Dermis blood vessel endothelial cell (primary cell): ENCODE measurements around the gene ESPNL. TPM values are rescaled to one million over a fixed set of nuclear protein-coding genes. Genes with fewer than 3 reads are reported as not detected.
"Not testable (repeated sequence)": the region's sequence is repeated elsewhere in the genome, so short reads cannot be mapped to it uniquely, and the experiment has no call there.

Experiments used
- DNase-seq: peaks from one replicate; pipeline ENCODE4 v3.0.0; 2010
- total RNA-seq: library from RNA; depleted of rRNA; stranded (reverse); fragments of >200 nt; gene quantifications from 2 replicates; pipeline ENCODE4 v1.2.3, GENCODE V29; 2014

ESPNL gene
- total RNA-seq, 1 donor from 2014 or later: not detected

- DNase-seq: no peak
These were observed 59.6 kb downstream of the ESPNL start for GRCh38 chr2:238159661-238160205.

DNA sequence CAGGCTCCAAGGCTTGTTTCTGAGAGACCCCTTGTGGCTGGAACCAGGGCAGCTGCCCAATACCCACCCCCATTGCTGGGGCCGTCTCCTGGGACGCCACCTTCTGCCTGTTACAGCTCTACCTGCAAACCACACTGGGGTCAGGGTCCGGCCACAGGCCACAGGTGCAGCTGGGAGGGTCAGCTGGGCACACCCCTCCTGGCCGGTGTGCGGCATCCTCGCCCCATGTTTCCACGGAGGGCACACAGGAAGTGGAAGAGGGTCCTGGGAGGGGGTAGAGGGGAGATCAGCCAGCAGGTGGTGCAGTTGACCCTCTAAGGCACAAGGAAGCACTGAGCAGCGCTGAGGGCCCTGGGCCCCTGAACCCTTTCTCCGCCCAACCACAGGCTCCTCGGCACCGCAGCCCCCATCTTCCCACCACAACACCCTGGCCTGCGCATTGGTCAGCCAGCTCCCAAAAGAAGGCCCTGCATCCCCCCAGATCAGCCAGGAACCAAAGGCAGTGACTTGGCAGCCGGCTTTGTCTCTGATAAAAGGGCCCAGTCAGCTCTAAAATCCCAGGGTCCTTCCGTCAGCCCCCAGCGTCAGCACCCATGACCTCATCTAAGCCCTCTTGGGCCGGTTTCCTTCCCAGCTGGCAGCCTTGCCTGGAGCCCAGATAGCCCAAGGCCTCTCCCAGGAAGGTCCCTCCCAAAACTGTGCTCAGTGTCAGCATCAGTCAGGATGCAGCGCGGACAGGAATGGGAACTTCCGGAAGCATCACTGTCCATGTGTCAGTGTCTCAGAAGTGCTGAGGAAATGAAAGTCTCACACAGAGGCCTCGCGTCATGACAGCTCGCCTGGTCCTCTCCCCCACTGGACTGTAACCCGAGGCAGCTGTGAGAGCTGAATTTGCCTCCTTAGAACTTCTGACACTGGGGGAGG is 60.3 kb downstream of the ESPNL start:
- peak; percentile 22 for DNase-seq

- DNase-seq: no peak
These were observed 61.3 kb downstream of the ESPNL start for GRCh38 chr2:238161291-238162051.

DNA sequence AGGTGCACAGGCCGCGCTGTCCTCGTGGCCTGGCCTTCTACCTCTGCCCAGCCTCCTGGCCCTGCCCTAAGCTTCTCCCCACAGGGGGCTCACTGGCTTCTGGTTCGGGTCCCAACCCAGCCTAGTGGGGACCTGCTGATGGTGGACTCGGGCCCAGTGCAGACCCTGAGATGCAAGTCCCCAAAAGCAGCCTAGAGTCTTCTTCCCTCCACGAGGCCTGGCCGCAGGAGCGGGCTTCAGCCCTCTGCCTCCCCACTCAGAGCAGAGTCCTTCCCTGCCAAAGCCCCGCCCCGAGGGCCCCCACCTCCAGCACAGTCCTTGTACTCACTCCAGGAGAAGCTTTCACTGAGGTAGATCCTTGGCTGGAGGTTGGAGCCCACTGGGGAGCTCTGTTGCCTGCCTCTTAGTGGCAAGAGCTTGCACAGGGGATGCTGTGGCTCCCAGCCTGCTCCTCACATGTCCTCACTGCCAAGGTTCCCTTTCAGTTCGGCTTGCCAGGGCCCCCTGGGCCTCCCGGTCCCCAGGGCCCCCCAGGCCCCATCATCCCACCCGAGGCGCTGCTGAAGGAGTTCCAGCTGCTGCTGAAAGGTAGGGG is 62.2 kb downstream of the ESPNL start:
- no peak for DNase-seq

DNA sequence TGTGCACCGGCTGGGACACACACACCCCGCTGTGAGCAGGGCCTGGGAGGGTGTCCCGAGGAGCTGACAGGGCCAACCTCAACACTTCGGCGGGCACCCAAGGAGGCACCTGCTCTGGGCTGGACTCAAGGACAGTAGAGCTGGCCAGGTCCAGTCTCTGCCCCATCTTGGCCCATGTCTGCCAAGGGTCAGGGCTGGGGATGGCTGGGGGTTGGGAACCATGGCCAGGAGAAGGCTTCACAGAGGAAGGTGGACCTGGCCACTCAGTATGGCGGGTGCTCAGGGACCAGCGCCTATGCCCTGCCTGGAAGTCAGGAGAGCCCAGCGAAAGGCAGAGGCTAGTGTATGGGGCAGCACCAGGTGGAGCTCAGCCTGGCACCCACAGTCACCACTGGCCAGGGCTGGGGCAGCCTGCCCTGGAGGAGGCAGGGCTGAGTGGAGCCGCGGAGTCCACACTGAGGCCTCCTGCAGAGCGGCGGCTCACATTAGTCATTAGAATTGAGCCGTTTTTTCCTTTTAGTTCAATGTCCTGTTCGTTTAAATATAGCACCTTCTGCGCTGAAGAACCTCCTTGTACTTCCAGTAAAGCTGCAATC is 62.8 kb downstream of the ESPNL start:
- DNase-seq: no peak

DNA sequence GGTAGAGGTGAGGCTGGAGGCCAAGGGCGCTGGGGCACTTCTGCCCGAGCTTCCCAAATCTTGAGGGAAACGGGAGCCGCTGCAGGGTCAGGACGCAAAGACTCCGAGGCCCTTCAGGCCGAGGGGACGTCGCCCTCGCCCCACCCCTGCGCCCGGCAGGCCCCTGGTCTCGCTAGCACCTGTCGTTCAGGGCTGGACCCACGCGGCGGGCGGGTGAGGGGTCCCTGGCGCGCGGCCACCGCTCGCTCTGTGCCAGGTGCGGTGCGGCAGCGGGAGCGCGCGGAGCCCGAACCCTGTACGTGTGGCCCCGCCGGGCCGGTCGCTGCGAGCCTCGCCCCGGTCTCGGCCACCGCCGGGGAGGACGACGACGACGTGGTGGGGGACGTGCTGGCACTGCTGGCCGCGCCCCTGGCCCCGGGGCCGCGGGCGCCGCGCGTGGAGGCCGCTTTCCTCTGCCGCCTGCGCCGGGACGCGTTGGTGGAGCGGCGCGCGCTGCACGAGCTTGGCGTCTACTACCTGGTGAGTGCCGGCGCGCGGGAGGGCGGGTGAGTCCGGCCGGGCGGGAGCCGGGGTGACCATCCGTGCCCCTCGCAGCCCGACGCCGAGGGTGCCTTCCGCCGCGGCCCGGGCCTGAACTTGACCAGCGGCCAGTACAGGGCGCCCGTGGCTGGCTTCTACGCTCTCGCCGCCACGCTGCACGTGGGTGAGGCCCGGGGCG is 63.5 kb downstream of the ESPNL start:
- no peak for DNase-seq

- no peak for DNase-seq
These were observed 64.8 kb downstream of the ESPNL start for GRCh38 chr2:238164906-238165287.

GRCh38 chr2:238165288-238165921 is 65.3 kb downstream of the ESPNL start:
- DNase-seq: no peak

GRCh38 chr2:238166391-238167343 is 66.5 kb downstream of the ESPNL start:
- no peak for DNase-seq

DNA sequence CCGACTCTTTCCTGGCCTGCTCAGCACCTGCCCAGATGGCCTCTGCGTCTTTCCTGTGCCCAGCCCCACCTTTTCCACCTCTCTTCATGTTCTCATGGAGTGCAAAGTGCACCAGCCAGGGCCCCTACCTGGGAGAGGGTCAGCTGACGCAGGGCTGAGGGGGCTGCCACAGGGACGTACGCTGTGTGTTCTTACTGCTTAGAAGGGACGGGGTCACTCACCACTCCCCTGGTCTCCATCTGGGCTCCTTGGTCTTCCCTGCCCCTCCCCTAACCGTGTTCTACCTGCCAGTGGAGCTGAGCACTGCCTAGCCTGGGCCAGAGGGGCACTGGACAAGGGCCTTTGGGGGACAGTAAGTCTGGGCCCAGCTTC is 67.2 kb downstream of the ESPNL start:
- no peak for DNase-seq

- DNase-seq: no peak
These were observed 67.6 kb downstream of the ESPNL start for GRCh38 chr2:238167761-238168160.

DNA sequence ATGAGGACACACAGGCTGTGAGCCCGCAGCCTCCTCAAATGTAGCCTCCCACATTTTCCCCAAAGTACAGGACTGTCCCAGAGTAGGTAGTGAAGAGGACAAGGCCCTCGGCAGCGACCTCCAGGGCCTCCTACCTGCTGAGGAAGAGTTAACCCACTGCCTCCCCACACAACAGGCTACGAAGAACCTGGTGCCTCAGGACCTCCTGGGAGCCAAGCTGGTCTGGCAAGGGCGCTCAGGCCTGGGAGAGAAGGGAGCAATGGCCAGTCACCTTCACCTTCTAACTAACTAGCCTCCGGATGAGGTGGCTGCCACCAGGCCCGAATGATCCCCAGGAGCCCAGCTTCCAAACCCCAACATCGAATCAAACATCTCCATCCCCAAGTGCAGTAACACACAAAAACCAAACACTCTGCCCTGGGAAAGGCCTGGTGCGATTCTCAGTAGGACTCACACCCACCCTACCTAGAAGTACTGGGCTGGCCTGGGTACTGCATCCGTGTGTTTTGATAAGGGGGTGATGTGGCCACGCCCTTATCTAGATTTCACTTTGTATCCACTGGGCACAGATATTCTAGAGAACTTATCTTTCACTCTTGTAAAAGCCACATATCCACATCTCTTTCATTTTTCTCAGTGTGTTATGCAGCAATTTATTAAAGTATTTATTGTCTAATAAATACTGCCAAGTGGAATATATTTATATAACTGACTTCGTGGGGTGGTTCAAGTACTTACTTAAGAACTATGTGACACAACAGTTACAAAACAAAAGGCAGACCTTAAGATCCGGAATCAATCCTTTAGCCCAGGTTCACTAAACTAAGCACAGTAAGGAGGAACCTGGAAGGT is 68.3 kb downstream of the ESPNL start:
- no peak for DNase-seq

DNA sequence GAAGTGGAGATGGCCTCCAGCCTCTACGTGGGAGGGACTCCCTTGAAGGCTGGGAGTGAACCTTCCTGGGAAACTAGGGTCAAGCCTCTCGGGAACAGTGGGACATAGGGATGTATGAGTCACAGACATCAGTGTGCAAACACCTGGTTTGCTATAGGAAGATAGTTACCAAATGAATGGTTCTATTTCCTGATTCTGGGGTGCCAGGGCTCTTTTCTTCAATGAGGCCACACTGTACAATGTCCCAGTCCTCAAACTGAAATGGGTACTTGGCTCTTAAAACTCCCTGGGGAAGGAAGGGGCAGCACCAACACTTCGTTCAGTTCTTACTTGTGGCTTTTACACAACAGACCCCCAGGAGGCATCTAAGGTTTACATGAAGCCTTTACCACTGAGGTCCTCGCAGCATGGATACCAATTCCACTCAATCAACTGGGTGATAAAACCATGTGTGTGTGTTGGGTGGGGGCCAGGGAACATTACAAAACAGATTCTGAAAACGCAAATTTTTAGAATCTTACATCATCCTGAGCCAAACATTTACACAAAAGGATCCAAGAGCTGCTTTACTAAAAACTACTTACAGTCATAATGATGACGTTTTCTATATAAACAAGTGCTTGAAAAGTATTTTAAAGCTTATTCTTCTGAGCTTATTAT is 69.0 kb downstream of the ESPNL start:
- peak; percentile 67 for DNase-seq

DNA sequence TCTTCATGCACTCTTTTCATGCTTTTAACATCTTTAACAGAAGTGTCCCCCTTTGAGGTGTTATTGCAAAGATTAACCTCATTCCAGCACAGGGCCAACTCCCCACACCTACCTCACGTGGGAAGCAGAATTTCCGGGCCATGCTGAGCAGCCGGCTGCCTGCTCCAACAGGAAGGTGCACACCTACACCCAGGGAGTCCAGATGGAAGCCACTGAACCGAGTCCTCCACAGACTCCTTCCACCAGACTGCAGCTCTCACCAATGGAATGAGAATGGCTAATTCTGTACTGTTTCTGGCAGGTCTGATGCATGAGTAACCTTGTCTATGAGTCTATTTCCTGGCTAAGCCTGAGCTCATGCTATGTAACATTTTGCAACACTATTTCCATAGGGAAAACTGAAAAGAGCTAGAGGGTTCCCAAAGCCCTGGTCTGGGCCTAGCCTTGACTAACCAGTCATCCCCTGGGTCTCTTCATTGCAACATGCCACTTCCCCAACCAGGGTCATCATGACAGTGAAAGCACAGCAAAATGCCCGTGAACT is 69.6 kb downstream of the ESPNL start:
- DNase-seq: peak; percentile 89

DNA sequence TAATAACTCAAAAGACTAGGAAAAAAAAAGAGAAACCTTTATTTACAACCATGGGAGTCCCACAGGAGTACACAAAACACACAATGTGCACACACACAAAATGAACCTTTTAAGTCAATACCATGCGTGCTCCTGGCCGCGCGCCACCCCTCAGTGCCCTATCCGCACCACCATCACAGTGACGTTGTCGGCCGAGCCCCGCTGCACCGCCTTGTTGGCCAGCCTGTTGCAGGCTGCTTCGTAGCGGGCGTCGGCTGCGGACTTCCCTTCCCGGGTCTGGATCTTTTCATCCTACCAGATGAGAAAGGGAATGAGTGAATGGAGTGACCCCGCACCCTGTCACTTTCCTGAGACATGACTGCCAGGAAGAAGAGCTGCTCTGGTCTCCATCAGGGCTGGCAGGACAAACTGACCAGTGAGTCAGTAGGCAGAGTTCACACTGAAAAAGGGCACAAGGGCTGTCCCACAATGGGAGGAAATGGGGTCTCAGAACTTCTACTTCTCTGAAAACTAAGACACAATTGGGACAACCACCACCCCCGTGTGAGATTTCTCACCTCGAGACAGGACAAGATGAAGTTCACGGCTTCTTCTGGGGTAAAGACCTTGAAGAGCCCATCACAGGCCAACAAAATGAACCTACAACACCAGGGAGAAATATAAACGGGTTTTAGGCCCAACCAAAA is 70.4 kb downstream of the ESPNL start:
- peak; percentile 33 for DNase-seq

GRCh38 chr2:238171072-238171431 is 70.9 kb downstream of the ESPNL start:
- not testable (repeated sequence) for DNase-seq

GRCh38 chr2:238171575-238172187 is 71.5 kb downstream of the ESPNL start:
- DNase-seq: no peak
